ENCODE results near the gene KYNU. TPM values are rescaled to one million over a fixed set of nuclear protein-coding genes. Genes with fewer than 3 reads are reported as not detected.

The KYNU gene
- total RNA-seq, 1 donor from 2014 or later: 0.17 TPM

GRCh38 chr2:142967060-142967459 lies 89.6 kb downstream of the KYNU start:
- no peak for DNase-seq

DNA sequence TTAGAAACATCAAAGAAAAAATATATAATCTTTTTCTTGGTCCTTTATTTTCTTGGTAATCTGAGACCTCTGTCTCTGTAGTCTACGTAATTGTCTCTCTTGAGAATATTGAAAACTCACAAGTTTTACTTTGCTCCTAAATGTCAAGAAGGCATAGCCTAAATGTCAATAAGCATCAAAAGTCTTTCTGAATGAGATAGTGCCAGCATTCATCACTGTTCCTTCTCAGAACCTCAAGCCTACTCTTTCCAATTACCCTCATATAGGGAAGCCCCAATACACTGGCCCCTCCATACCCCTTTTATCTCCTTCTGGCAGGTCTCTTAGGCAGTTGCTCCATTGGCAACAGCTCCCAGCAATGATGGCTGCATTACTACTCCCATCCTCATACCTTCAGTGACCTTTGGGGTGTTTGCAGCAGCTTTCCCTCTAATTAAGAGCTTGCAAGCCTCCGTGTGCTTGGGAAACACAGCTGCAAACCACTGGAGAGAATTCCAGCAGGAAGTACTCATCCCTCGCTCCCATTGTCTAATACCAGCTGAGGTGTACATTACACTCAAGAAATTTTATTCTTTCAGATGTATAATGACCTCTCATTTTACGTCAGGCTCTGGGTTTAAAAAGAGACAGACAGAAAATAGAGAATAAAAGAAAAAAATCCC lies 95.8 kb downstream of the KYNU start:
- peak; percentile 57 for DNase-seq

DNA sequence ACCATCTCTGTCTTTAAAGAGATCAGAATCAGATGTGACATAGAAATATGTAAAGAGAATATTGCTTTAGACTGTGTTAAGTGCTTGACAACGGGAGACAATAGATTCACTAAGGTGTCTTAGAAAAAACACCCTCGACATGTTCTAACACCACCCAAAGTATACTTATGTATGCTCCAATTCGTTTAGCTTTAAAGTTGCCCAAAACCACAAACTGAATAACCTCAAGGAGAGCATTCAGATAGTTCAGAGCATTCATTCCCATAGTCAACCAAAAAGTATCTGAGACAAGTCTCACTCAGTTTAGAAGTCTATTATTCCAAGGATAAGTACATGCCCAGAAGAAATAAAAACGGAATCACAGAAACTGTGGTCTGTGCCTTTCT lies 96.4 kb downstream of the KYNU start:
- no peak for DNase-seq

DNA sequence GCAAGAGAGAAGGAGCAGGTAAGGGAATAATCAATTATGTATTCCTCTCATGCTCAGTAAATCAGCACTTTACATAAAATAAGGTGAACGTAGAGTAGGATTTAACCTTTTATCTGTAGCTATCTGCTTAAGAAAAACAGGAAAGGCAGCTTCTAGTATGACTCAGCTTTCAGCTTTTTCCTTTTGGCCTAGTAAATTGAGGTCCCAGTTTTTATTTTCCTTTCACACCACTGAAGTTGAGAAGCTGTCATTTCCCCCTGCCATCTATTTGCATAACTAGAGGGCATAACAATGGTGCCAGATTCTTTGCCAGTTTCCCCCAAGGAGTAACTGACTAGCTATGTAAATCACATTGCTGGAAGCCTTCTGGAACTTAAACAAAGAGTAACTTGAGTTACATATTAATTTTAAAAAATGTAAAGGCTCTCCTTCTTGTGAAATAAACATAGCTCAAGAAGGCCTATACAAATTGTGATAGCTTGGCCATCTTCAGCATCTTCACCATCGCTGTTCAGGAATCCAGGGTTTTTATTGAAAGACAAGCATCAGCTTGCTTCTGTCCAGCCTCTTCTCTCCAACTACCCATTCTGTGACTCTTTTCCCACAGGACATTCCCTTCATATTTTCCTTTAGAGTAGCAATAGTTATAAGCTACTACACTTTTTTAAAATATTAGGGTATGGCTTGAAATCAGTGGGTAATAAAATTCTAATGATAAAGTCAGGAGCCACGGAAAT lies 97.0 kb downstream of the KYNU start:
- DNase-seq: peak; percentile 90

DNA sequence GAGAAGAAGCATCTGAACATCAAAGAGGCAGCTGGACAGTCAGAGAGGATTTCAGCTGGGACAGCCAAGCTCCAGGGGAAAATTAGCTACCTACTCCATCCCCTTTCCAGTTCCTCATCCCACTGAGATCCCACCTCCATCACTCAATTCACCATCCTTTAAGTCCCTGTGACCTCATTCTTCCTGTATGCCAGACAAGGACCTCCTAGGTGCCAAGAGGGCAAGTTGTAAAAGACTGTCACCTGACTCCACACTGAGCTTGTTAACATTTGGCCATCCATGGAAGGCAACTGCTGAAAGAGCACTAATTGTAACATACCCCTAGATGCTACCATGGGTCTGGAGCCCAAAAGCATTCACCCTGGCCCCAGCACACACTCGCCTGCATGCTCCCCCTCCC lies 97.8 kb downstream of the KYNU start:
- no peak for DNase-seq

GRCh38 chr2:142980246-142981068 lies 103.0 kb downstream of the KYNU start:
- DNase-seq: peak; percentile 59

DNA sequence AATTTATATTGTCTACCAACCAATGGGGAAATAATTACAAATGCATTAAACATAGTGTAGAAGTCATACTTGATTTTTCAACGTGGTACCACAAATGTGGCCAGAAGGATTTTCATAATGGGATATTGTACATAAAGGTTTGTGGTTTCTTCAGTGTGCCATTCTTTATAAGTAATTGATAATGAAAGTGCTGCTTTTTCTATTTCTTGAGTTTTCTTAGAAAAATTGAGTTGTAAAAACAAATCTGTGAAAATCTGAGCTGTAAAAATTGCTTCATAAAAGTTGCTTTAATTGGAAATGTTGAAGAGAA lies 103.6 kb downstream of the KYNU start:
- DNase-seq: no peak

GRCh38 chr2:142981756-142982155 lies 104.3 kb downstream of the KYNU start:
- DNase-seq: no peak

GRCh38 chr2:142983174-142983573 lies 105.7 kb downstream of the KYNU start:
- DNase-seq: no peak

DNA sequence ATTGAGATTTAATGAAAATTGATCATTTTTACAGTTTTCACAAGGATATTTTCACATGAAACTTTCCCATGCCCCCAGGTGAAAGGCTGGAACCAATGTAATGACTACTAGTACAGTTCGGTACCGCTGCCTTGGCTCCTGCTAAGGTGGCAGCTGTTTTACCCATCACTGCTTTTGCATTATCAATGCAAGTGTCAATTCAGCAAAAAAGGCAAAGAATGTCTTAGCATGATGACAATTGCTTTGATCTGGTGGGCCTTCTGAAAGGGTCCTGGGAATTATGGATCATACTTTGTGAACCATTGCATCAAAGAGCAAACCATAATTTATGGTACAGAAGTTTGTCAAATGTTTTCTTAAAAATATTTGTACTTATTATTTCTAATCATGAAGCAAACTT lies 107.2 kb downstream of the KYNU start:
- no peak for DNase-seq

GRCh38 chr2:142987044-142987443 lies 109.6 kb downstream of the KYNU start:
- DNase-seq: no peak

- peak; percentile 54 for DNase-seq
Measured at GRCh38 chr2:142989273-142990204, 112.1 kb downstream of the KYNU start.

- DNase-seq: no peak
Measured at GRCh38 chr2:142991295-142991694, 113.8 kb downstream of the KYNU start.

DNA sequence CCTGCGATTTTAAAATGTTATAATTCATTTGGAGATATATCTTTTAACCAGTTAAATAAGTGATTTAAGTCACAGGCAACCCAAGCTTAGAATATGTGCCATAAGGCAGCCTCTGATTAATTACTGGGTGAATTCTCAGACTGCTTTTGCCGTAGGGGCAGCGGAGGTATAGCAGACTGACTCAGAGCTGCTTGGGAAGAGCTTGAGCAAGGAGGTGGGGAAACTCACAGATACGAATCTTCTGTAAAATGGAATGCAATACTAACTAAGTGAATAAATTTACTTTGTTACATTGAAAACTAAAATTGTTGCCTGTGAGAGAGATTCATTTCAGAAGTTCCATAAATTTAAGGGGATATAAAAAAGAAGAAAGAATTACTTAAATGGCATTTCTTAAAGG lies 115.4 kb downstream of the KYNU start:
- DNase-seq: no peak

DNA sequence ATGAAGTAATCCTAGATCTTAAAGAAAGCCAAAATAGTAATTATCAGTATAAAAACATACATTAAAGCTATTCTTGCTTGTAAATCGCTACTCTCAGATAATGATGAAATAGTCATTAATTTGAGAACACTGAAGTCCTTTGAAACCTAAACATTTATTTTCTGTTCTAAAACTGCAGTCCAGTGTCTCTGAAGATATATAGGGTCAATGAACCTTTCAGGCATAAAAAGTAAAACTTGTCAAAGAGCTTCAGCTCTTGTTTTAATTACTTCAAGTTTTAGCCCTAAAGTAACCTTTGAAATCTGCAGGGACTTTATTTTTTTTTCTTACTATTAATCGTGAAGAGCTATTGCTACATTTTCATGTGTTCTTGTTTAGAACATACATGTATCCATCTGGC lies 116.3 kb downstream of the KYNU start:
- DNase-seq: no peak

DNA sequence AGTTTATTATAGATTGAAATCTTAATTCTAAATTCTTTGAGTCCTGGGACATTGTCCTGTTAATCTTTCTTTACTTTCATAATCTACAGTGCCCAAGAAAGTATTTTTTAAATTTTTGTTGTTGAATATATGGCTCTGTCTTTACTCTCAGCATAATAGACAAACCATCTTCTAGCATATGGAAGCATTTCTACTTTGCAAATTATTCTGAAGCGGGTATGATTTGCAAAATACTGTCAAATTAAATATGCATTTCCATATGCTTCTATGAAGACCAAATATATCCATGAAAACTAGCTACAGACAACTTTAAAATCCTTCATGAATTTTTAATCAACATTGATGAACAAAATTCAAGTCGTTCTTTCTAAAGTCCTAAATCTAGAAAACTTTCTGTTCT lies 117.2 kb downstream of the KYNU start:
- DNase-seq: no peak

- DNase-seq: no peak
Measured at GRCh38 chr2:142997231-142997630, 119.8 kb downstream of the KYNU start.

DNA sequence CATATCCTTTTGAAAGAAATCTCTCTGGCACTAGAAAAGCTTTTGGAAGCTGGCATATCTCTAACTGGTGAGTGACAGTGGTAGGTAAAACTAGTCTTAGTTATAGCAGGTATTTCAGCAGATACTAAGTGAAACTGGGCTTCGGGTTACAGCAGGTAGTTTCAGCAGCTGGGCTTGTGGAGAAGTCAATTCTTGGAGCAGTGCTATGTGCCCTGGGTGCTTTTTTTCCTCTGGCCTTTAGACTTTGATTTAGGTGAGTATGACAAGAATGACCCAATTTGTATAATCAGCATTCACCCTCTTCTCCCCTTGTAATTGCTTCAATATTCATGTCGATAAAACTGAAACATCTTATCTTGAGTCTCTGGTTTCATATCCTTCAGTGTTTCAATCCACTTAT lies 123.1 kb downstream of the KYNU start:
- no peak for DNase-seq

GRCh38 chr2:143001501-143001900 lies 124.0 kb downstream of the KYNU start:
- DNase-seq: no peak

GRCh38 chr2:143015656-143016055 lies 138.2 kb downstream of the KYNU start:
- no peak for DNase-seq

GRCh38 chr2:143026411-143027054 lies 149.1 kb downstream of the KYNU start:
- DNase-seq: peak; percentile 5

DNA sequence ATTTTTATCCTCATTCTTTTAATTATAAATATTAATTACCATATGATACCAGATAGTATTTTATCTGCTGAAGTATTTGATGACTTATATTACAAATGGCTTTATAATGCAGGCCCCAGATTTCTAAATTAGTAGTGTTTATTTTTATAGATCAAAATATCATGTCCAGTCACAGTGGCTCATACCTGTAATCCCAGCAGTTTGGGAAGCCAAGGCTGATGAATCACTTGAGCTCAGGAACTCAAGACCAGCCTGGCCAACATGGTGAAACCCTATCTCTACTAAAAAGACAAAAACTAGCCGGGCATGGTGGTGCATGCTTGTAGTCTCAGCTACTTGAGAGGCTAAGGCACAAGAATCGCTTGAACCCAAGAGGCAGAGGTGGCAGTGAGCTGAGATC lies 151.7 kb downstream of the KYNU start:
- DNase-seq: no peak

Measured in dermis blood vessel endothelial cell (primary cell).